ENCODE results near the gene PPP3CA.

DNA sequence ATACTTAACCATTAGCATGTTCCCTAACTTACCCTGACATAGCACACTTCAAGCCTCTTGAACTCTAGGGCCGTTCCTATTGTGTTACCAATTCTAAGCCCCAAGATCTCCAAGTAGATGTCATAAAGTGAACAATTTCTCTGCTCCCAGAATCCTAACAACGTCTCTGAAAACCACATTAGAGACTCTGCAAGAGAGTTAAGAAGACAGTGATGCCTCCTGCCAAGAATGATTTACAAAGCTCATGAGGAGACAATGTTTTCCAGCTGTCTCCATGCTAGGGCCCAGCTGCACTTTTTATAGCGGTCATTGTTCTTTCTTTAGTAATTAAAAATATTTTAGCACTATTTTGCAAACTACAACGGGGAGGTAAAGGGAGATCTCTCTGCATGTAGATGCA, 358.4 kb downstream of the PPP3CA start:
- TF ChIP-seq, protein P1, sequence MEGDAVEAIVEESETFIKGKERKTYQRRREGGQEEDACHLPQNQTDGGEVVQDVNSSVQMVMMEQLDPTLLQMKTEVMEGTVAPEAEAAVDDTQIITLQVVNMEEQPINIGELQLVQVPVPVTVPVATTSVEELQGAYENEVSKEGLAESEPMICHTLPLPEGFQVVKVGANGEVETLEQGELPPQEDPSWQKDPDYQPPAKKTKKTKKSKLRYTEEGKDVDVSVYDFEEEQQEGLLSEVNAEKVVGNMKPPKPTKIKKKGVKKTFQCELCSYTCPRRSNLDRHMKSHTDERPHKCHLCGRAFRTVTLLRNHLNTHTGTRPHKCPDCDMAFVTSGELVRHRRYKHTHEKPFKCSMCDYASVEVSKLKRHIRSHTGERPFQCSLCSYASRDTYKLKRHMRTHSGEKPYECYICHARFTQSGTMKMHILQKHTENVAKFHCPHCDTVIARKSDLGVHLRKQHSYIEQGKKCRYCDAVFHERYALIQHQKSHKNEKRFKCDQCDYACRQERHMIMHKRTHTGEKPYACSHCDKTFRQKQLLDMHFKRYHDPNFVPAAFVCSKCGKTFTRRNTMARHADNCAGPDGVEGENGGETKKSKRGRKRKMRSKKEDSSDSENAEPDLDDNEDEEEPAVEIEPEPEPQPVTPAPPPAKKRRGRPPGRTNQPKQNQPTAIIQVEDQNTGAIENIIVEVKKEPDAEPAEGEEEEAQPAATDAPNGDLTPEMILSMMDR (IDR thresholded peaks at IDR 0.05): no peak
- TF ChIP-seq EZH2 (IDR thresholded peaks at IDR 0.05): no peak
- no peak for TF ChIP-seq EZH2phosphoT487 (IDR thresholded peaks at IDR 0.05)

Measured in neural progenitor cell (in vitro differentiated cells).